ENCODE results near the gene FUT7. TPM values are rescaled to one million over a fixed set of nuclear protein-coding genes. Genes with fewer than 3 reads are reported as not detected.
A peak's percentile ranks its signal among the peaks of the same experiment; 100 is the strongest.

The FUT7 gene
- total RNA-seq, 1 donor from 2014 or later: 5.0 TPM

DNA sequence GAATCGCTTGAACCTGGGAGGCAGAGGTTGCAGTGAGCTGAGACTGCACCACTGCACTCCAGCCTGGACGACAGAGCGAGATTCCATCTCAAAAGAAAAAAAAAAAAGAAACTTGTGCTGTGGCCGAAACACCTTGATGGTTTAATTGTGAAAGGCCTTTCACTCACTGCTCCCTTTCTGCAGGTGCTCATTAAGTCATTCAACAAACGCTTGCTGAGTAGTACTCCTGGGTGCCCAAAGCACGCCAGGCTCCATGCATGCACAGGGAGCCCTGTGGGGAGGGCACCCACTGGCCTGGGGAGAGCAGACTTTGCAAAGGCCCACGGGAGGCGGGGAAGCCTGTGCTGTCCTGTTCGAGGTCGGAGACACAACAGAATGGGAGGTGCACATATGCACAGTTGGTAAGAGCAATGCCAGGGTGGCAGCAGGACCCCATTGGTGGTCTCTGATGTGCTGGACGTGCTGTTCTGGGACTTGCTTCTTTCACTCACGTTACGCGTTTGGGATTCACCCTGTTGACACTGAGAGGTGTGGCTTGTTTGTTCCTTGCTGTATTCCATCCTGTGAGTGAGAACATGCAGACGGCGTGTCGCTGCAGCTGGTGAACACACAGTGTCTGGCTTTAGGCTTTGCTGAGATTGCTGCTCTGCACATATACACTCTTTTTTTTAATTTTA, 25.0 kb upstream of the FUT7 start:
- no peak overlapping the region for H3K4me3 Mint-ChIP-seq
- peaks cover 3% of the 10 kb centered on the region for H3K4me1 Mint-ChIP-seq
- H3K27me3 Mint-ChIP-seq: peaks cover 6% of the 10 kb centered on the region
- intact Hi-C loops (cut with micrococcal nuclease): no loop called here
- ATAC-seq (ENCODE audit: low read depth) (no peak), DNase-seq (no peak)
- no peak overlapping the region for H3K27ac Mint-ChIP-seq
- H3K9me3 Mint-ChIP-seq: no peaks in the 10 kb centered on the region
- CTCF ChIA-PET: interaction anchor here (0.9 to 1.4 kb wide), 2 partner anchors 10 to 22 kb away, joined by 3 to 6 read pairs; partner anchors contain the start of gene NPDC1
- no peaks in the 10 kb centered on the region for H3K36me3 Mint-ChIP-seq (ENCODE audit: low read depth)
- POLR2A ChIA-PET: no interaction called here
- no peak for TF ChIP-seq CTCF (IDR thresholded peaks at IDR 0.05)

GRCh38 chr9:137055385-137056364, 23.8 kb upstream of the FUT7 start:
- H3K36me3 Mint-ChIP-seq (ENCODE audit: low read depth): no peaks in the 10 kb centered on the region
- POLR2A ChIA-PET: no interaction called here

DNA sequence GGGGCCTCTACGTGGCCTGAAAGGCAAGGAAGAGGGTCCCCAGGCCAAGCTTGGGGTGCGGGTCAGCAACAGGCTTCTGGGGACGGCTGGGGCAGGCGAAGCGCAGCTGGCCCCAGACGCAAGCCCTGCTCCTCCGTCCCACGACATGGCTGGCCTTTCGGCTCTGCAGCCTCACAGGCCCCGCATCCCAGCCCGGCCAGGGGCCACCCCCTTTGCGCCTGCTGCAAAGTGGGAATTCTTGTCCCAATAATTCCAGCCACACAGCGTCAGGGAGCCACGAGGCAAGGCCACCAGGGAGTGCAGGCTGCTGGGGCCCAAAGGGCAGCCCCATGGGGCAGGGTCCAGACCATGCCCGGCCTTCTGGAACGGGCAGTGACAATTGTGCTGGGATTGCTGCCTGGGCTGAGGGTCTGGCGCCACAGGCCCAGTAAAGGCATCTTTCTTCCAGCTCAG, 23.1 kb upstream of the FUT7 start:
- peaks cover 11% of the 10 kb centered on the region for H3K27me3 Mint-ChIP-seq
- H3K4me1 Mint-ChIP-seq: peaks cover 3% of the 10 kb centered on the region
- CTCF ChIA-PET: interaction anchor here (1.0 kb wide), 1 partner anchor 20 kb away, joined by 3 read pairs; no protein-coding TSS in a partner anchor
- TF ChIP-seq CTCF (IDR thresholded peaks at IDR 0.05): no peak
- POLR2A ChIA-PET: no interaction called here
- H3K36me3 Mint-ChIP-seq (ENCODE audit: low read depth): no peaks in the 10 kb centered on the region
- ATAC-seq (ENCODE audit: low read depth) (no peak), DNase-seq (no peak)
- H3K9me3 Mint-ChIP-seq: no peaks in the 10 kb centered on the region
- H3K27ac Mint-ChIP-seq: no peak overlapping the region
- intact Hi-C loops (cut with micrococcal nuclease): no loop called here
- H3K4me3 Mint-ChIP-seq: no peak overlapping the region

More at GRCh38 chr9:137055385-137056364, 23.8 kb upstream of the FUT7 start:
- no peak overlapping the region for H3K4me3 Mint-ChIP-seq
- H3K27me3 Mint-ChIP-seq: peaks cover 6% of the 10 kb centered on the region
- TF ChIP-seq CTCF (IDR thresholded peaks at IDR 0.05): no peak
- H3K27ac Mint-ChIP-seq: no peak overlapping the region
- CTCF ChIA-PET: interaction anchor here (0.9 to 1.4 kb wide), 3 partner anchors 9 to 21 kb away, joined by 3 to 6 read pairs (median 3); partner anchors contain the start of gene NPDC1
- intact Hi-C loops (cut with micrococcal nuclease): no loop called here
- H3K4me1 Mint-ChIP-seq: peaks cover 3% of the 10 kb centered on the region
- DNase-seq (no peak), ATAC-seq (ENCODE audit: low read depth) (no peak)
- no peaks in the 10 kb centered on the region for H3K9me3 Mint-ChIP-seq

- no peak for TF ChIP-seq CTCF (IDR thresholded peaks at IDR 0.05)
- Mint-ChIP-seq H3K36me3 (ENCODE audit: low read depth) (no peaks in the 10 kb centered on the region), H3K4me3 (no peak within 1 kb of the TSS), H3K4me1 (peaks cover 3% of the 10 kb centered on the region), H3K27me3 (peaks cover 16% of the 10 kb centered on the region), H3K9me3 (no peaks in the 10 kb centered on the region), H3K27ac (no peak within 1 kb of the TSS)
- ATAC-seq (ENCODE audit: low read depth) (peak; percentile 70), DNase-seq (peak; percentile 36)
- intact Hi-C loops (cut with micrococcal nuclease): no loop called here
- ChIA-PET CTCF (no interaction called here), POLR2A (no interaction called here)
Observed at GRCh38 chr9:137053944-137054931, 22.4 kb upstream of the FUT7 start, which contains the start of gene ENTPD2. Gene ENTPD2 (minus strand): TSS chr9:137054061. CDS start chr9:137053997, 64 bp downstream.

Measured in activated B cell treated with CpG ODN at 0.5 μM for 24 hours (primary cell).